GM12891 (cell line): Measurements from ENCODE around the gene IGSF10.

ENCODE experiments used
- POLR2A ChIP-seq: IDR thresholded peaks from 2 replicates; pipeline ENCODE4 v1.6.1; 2011; ENCODE audit warnings: low read depth, low read length, control low read depth
- POLR2AphosphoS5 ChIP-seq: IDR thresholded peaks from 2 replicates; pipeline ENCODE4 v1.6.1; 2011; ENCODE audit warnings: low read depth, low read length, control low read depth
- SPI1 ChIP-seq: IDR thresholded peaks from 2 replicates; pipeline ENCODE4 v1.6.1; 2011; ENCODE audit warnings: low read depth, low read length, control low read depth
- TAF1 ChIP-seq: IDR thresholded peaks from 2 replicates; pipeline ENCODE4 v1.6.1; 2011; ENCODE audit warnings: low read depth, low read length, control low read depth

DNA sequence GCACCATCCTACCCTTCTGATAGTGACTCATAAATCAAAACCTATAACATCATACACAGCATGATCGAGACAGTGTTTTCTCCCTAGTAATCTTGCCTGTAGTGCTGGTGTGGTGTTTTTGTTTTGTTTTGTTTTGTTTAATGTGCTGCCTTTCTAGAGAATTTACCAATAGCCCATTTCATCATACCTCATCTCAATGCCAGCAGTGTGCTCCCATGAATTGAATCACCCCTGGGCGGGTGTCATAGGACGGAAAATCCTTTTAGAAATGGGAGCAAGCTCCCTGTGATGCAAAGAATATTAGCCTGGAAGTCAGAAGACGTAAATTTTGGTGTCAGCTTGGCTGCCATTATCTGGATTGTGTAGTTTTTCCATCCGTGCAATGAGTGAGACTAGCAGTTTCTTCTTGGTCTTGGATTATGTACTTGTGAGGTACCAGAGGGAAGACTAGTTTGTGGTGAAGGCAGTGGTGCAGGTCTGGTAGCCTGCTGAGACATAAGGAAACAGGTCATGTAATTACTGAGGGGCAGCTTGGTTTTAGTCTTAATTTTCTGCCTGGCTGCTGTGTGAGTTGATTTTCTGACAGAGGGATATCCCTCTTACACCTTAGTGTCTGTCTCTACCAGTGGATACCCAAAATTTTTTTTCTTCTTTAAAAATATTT lies 29.9 kb downstream of the IGSF10 start:
- no peak for TF ChIP-seq POLR2A
- no peak for TF ChIP-seq SPI1
- no peak for TF ChIP-seq TAF1
- no peak for TF ChIP-seq POLR2AphosphoS5
